Measurements from ENCODE around the gene C3orf22. TPM values are rescaled to one million over a fixed set of nuclear protein-coding genes. Genes with fewer than 3 reads are reported as not detected.
A peak's percentile ranks its signal among the peaks of the same experiment; 100 is the strongest.

The C3orf22 gene
- total RNA-seq, 1 donor from 2014 or later: not detected

- ATAC-seq: no peak
- H3K4me1 ChIP-seq: peaks cover 9% of the 10 kb centered on the region
- no peak overlapping the region for H3K4me3 ChIP-seq
- DNase-seq: peak; percentile 45
- H3K27me3 ChIP-seq (ENCODE audit: low read depth): peaks cover 19% of the 10 kb centered on the region
- H3K36me3 ChIP-seq: no peaks in the 10 kb centered on the region
- intact Hi-C loops (cut with DNase I): no loop called here
- H3K27ac ChIP-seq: no peak overlapping the region
- no peak for TF ChIP-seq CTCF (IDR thresholded peaks at IDR 0.05)
- no peaks in the 10 kb centered on the region for H3K9me3 ChIP-seq
These were observed 31.1 kb downstream of the C3orf22 start for GRCh38 chr3:126527455-126528211.

DNA sequence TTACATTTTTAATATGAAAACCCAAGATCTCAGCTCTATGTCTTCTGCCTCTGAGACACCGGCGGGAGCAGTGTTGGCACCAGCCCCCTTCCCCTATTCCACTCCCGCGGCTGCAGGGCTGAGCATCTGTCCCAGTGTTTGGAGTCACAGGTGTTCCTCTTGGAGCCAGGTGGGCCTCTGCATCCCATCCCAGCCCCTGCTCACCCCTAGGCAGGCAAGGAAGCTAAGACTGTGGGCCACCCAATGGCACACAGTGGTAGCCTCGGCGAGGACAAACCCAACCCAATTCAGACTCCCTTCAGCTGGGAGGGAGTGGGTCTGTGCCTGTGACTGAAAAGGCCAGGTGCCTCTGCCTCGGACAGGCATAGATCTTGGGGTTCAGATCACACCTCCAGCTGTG, 31.7 kb downstream of the C3orf22 start:
- Histone ChIP-seq H3K36me3 (no peaks in the 10 kb centered on the region), H3K9me3 (no peaks in the 10 kb centered on the region), H3K4me3 (no peak overlapping the region), H3K4me1 (peaks cover 9% of the 10 kb centered on the region), H3K27ac (no peak overlapping the region), H3K27me3 (ENCODE audit: low read depth) (peaks cover 19% of the 10 kb centered on the region)
- DNase-seq (peak; percentile 28), ATAC-seq (no peak)
- intact Hi-C loops (cut with DNase I): no loop called here
- TF ChIP-seq CTCF (IDR thresholded peaks at IDR 0.05): no peak

DNA sequence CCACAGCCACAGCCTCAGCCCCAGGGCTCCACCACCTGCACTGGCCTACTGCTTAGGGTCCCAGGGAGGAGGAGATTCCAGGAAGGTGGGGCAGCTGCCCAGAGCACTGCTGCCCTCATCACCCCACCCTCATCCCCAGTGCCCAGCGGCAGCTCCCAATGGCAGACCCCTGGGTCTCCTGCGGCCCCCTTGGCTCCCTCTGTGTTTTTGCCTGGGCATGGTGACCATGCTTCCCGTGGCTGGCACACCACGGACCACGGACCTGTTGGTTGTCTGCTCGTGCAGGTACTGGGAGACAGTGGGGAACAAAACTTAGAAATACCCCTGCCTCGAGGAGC, 32.1 kb downstream of the C3orf22 start:
- Histone ChIP-seq H3K4me3 (no peak overlapping the region), H3K27ac (no peak overlapping the region), H3K4me1 (peaks cover 9% of the 10 kb centered on the region), H3K27me3 (ENCODE audit: low read depth) (peaks cover 19% of the 10 kb centered on the region), H3K9me3 (no peaks in the 10 kb centered on the region), H3K36me3 (no peaks in the 10 kb centered on the region)
- intact Hi-C loops (cut with DNase I): no loop called here
- DNase-seq (peak; percentile 28), ATAC-seq (no peak)
- TF ChIP-seq CTCF (IDR thresholded peaks at IDR 0.05): no peak

DNA sequence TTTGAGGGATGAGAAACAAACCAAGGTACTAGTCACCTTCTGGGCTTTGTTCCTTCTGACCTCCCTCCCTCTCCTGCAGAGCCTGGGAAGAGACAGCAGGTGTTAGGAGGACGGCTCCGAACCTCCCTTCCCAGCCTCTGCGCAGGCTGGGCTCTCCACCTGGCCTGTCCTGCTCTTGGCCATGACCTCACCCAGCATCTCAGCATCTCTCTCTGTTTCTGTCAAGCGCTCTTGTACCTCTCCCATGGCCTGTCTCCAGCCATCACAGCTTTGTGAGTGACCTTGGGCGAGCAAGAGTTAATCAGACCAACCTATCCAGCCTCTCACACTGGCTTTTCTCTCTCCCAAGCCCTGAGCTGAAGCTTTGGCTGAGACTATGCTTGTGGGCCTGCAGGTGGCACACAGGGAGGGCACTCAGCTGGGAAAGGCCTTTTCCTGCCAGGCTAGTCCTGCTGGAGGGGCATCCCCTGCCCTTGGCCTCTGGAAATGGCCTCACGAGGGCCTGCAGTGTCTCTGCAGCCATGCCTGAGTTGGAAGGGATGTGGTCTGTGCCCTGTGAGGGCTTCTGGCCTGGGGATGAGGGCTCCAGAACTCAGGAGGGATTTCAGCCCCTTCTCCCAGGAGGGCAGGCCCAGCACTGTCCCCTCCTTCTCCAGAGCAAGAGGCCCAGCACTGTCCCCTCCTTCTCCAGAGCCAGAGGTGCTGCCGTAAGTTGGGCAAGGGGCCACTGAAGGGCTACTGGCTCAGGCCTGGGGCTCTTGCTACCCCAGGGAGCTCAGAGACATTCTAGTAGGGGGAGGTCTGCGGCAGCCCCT, 32.7 kb downstream of the C3orf22 start:
- H3K4me3 ChIP-seq: no peak overlapping the region
- no peak for ATAC-seq
- H3K9me3 ChIP-seq: no peaks in the 10 kb centered on the region
- TF ChIP-seq CTCF (IDR thresholded peaks at IDR 0.05): no peak
- no peaks in the 10 kb centered on the region for H3K36me3 ChIP-seq
- no peak overlapping the region for H3K27ac ChIP-seq
- peak; percentile 24 for DNase-seq
- peaks cover 19% of the 10 kb centered on the region for H3K27me3 ChIP-seq (ENCODE audit: low read depth)
- intact Hi-C loops (cut with DNase I): no loop called here
- peaks cover 9% of the 10 kb centered on the region for H3K4me1 ChIP-seq

GRCh38 chr3:126525091-126525852, 33.5 kb downstream of the C3orf22 start:
- Histone ChIP-seq H3K27me3 (ENCODE audit: low read depth) (peaks cover 19% of the 10 kb centered on the region), H3K9me3 (no peaks in the 10 kb centered on the region), H3K4me1 (peaks cover 9% of the 10 kb centered on the region), H3K27ac (no peak overlapping the region), H3K36me3 (no peaks in the 10 kb centered on the region), H3K4me3 (peak overlapping the region; percentile 54)
- ATAC-seq (no peak), DNase-seq (peak; percentile 40)
- intact Hi-C loops (cut with DNase I): no loop called here
- no peak for TF ChIP-seq CTCF (IDR thresholded peaks at IDR 0.05)
